Effector memory CD4-positive, alpha-beta T cell (primary cell): ENCODE results near the gene BAZ1A.
"Not testable (repeated sequence)": the region's sequence is repeated elsewhere in the genome, so short reads cannot be mapped to it uniquely, and the experiment has no call there.

Source experiments
- DNase-seq, 3 donors: peaks; one replicate each; pipeline ENCODE4 v3.0.0-alpha.2; 2020
- H3K27ac ChIP-seq: 2 replicates; pipeline ENCODE4 v1.7.0; 2013; ENCODE audit warnings: mild to moderate bottlenecking, low read length, moderate library complexity; ENCODE audit not compliant: insufficient read depth, poor library complexity, severe bottlenecking
- H3K27me3 ChIP-seq: replicated peaks from 2 replicates; pipeline ENCODE4 v1.7.0; 2013; ENCODE audit warnings: mild to moderate bottlenecking, low read length; ENCODE audit not compliant: insufficient read depth, control insufficient read depth, poor library complexity, severe bottlenecking
- H3K36me3 ChIP-seq: 2 replicates; pipeline ENCODE4 v1.7.0; 2013; ENCODE audit warnings: mild to moderate bottlenecking, low read length, moderate library complexity; ENCODE audit not compliant: control insufficient read depth, insufficient read depth
- H3K4me1 ChIP-seq: 2 replicates; pipeline ENCODE4 v1.7.0; 2013; ENCODE audit warnings: low read length, mild to moderate bottlenecking; ENCODE audit not compliant: control insufficient read depth, insufficient read depth, poor library complexity, severe bottlenecking
- H3K4me3 ChIP-seq: 2 replicates; pipeline ENCODE4 v1.7.0; 2013; ENCODE audit warnings: low read length, low read depth, mild to moderate bottlenecking; ENCODE audit not compliant: insufficient read depth, poor library complexity, severe bottlenecking
- H3K9me3 ChIP-seq: 2 replicates; pipeline ENCODE4 v1.7.0; 2013; ENCODE audit warnings: mild to moderate bottlenecking, low read length, moderate library complexity; ENCODE audit not compliant: control insufficient read depth

The BAZ1A gene

DNA sequence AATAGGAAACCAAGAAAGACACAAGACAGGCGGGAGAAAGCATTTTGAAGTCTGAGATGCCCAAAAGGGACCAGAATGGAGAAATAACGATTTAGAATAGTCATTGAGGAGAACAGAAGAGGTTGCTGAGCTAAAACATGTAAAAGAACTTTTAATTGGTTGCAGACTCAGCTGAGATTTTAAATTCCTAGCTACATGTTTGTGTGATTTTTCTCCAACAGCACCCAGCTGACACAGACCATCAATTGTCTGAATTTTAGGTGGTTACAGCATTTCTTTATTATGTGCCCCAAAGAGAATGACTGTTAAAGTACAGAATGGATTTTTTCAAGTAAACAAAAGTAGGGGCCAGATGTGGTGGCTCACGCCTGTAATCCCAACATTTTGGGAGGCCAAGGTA is 50.3 kb downstream of the BAZ1A start:
- H3K4me1 ChIP-seq: no peaks in the 10 kb centered on the region
- H3K27me3 ChIP-seq: no peaks in the 10 kb centered on the region
- no peak for DNase-seq
- H3K4me3 ChIP-seq: no peak overlapping the region
- peaks cover 23% of the 10 kb centered on the region for H3K36me3 ChIP-seq
- no peaks in the 10 kb centered on the region for H3K9me3 ChIP-seq
- no peak overlapping the region for H3K27ac ChIP-seq

DNA sequence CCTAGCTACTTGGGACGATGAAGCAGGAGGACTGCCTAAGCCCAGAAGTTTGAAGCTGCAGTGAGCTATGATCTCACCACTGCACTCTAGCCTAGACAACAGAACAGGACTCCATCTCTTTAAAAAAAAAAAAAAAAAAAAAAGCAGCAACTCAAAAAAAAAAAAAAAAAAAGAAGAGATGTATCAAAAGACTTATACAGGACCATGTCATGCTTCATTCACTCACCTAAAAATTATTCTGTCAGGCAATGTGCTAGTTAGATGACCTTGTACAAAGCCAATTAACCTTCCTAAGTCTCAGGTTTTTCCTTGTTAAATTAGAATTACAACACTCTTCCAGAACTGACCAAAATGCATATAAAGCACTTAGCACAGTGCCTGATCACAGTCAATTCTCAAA is 50.9 kb downstream of the BAZ1A start:
- Histone ChIP-seq H3K36me3 (peaks cover 23% of the 10 kb centered on the region), H3K4me3 (no peak overlapping the region), H3K4me1 (no peaks in the 10 kb centered on the region), H3K27ac (no peak overlapping the region), H3K9me3 (no peaks in the 10 kb centered on the region), H3K27me3 (no peaks in the 10 kb centered on the region)
- no peak for DNase-seq

DNA sequence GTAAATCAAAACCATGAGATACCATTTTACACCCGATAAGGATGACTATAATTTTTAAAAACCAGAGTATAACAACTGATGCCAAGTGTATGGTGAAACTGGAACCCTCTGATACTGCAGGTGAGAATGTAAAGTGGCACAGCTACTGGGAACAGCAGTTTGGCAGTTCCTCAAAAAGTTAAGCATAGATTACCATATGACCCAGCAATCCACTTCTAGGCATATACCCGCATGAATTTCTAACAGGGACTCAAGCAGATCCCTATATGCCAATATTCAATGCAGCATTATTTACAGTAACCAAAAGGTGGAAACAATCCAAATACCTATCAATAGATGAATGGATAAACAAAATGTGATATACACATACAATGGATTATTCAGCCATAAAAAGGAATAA is 57.4 kb downstream of the BAZ1A start:
- DNase-seq: no peak
- Histone ChIP-seq H3K9me3 (no peaks in the 10 kb centered on the region), H3K27me3 (no peaks in the 10 kb centered on the region), H3K4me3 (no peak overlapping the region), H3K36me3 (peaks cover 9% of the 10 kb centered on the region), H3K4me1 (no peaks in the 10 kb centered on the region), H3K27ac (no peak overlapping the region)

DNA sequence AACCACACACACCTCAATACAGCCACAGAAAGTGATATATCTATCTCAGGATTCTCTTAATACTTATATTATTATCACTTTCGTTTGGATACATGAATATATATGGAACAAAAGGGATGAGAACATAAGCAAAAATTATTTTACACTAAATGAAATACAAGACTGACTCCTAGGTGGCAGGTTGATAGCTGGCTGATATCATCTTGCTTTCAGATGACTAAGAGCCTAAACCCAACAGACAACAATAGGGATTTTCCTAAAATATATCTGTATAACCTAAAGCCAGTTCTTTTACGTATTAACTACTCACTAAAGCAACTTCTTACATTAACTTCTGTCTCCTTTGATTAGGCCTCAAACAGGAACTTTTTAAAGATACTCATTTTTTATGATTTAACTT is 65.1 kb downstream of the BAZ1A start:
- H3K4me1 ChIP-seq: no peaks in the 10 kb centered on the region
- H3K4me3 ChIP-seq: no peak overlapping the region
- H3K36me3 ChIP-seq: peaks cover 32% of the 10 kb centered on the region
- H3K27me3 ChIP-seq: no peaks in the 10 kb centered on the region
- no peak for DNase-seq
- no peaks in the 10 kb centered on the region for H3K9me3 ChIP-seq
- H3K27ac ChIP-seq: no peak overlapping the region

DNA sequence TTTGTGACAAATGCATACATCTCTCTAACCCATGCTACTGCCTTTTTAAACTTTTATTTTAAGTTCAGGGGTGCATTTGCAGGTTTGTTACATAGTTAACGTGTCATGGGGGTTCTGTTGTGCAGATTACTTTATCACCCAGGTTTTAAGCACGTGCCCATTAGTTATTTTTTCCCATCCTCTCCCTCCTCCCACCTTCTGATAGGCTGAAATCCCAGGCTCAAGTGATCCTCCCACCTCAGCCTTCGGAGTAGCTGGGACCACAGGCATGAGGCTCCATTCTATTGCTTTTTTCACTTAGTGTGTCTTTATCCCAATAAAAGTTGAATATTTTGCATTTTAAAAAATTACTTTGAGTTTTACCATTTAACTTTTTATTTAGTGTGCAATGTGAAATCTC is 68.9 kb downstream of the BAZ1A start:
- no peak overlapping the region for H3K27ac ChIP-seq
- DNase-seq: no peak
- H3K4me1 ChIP-seq: no peaks in the 10 kb centered on the region
- no peak overlapping the region for H3K4me3 ChIP-seq
- H3K36me3 ChIP-seq: peaks cover 46% of the 10 kb centered on the region
- no peaks in the 10 kb centered on the region for H3K27me3 ChIP-seq
- H3K9me3 ChIP-seq: no peaks in the 10 kb centered on the region

DNA sequence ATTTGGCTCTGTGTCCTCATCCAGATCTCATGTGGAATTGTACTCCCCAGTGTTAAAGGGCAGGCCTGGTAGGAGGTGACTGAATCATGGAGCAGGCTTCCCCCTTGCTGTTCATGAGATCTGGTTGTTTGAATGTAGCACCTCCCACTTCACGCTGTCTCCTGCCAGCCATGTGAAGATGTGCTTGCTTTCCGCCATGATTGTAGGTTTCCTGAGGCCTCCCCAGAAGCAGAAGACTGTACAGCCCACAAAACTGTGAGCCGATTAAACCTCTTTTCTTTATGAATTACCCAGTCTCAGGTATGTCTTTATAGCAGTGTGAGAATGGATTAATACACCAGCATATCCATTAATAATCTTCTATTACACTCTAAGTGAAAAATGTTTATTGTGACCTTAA is 70.2 kb downstream of the BAZ1A start:
- peaks cover 51% of the 10 kb centered on the region for H3K36me3 ChIP-seq

DNA sequence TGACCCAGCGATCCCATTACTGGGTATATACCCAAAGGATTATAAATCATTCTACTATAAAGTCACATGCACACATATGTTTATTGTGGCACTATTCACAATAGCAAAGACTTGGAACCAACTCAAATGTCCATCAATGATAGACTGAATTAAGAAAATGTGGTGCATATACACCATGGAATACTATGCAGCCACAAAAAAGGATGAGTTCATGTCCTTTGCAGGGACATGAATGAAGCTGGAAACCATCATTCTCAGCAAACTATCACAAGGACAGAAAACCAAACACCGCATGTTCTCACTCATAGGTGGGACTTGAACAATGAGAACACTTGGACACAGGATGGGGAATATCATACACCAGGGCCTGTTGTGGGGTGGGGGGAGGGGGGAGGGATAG is 76.3 kb downstream of the BAZ1A start:
- DNase-seq, H3K27ac ChIP-seq, H3K27me3 ChIP-seq, H3K4me3 ChIP-seq, H3K9me3 ChIP-seq, H3K4me1 ChIP-seq: not testable (repeated sequence)
- H3K36me3 ChIP-seq: peaks cover 44% of the 10 kb centered on the region

More for the DNA sequence above, 70.2 kb downstream of the BAZ1A start:
- no peak overlapping the region for H3K27ac ChIP-seq
- no peaks in the 10 kb centered on the region for H3K4me1 ChIP-seq
- H3K4me3 ChIP-seq: no peak overlapping the region
- no peaks in the 10 kb centered on the region for H3K27me3 ChIP-seq
- no peaks in the 10 kb centered on the region for H3K9me3 ChIP-seq
- no peak for DNase-seq

DNA sequence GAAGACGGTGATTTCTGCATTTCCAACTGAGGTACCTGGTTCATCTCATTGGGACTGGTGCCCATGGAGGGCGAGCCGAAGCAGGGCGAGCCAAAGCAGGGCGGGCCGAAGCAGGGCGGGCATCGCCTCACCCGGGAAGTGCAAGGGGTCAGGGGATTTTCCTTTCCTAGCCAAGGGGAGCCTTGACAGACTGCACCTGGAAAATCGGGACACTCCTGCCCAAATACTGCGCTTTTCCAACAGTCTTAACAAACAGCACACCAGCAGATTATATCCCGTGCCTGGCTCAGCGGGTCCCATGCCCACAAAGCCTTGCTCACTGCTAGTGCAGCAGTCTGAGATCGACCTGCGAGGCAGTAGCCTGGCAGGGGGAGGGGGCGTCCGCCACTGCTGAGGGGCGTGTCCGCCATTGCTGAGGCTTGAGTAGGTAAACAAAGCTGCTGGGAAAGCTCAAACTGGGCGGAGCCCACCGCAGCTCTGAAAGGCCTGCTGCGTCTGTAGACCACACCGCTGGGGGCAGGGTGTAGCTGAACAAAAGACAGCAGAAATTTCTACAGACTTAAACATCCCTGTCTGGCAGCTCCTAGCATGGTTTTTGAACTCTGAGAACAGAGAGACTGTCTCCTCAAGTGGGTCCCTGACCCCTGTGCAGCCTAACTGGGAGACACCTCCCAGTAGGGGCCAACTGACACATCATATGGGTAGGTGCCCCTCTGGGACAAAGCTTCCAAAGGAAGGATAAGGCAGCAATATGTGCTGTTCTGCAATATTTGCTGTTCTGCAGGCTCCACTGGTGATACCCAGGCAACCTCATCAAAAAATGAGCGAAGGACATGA is 77.2 kb downstream of the BAZ1A start:
- no peaks in the 10 kb centered on the region for H3K4me1 ChIP-seq
- DNase-seq: no peak
- H3K4me3 ChIP-seq: no peak overlapping the region
- no peak overlapping the region for H3K27ac ChIP-seq
- no peaks in the 10 kb centered on the region for H3K27me3 ChIP-seq
- H3K36me3 ChIP-seq: peaks cover 48% of the 10 kb centered on the region
- no peaks in the 10 kb centered on the region for H3K9me3 ChIP-seq

DNA sequence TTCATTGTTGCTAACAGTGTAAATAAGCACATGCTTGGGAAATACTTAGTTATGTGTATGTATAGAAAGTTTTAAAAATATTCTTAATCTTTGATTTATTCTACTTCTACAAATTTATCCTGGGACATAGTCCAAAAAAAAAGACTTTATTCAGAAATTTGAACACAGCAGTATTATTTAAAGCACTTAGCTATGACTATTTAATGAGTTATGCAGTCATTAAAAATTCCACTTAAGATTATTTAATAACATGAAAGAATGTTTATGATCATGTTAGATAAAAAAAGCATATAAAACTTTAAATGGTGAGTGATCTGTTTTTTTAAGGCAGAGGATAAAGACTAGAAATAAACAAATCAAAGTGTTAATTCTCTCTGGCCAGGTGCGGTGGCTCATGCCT is 78.3 kb downstream of the BAZ1A start:
- Histone ChIP-seq H3K36me3 (peaks cover 45% of the 10 kb centered on the region), H3K9me3 (no peaks in the 10 kb centered on the region), H3K27me3 (no peaks in the 10 kb centered on the region), H3K27ac (no peak overlapping the region), H3K4me1 (no peaks in the 10 kb centered on the region), H3K4me3 (no peak overlapping the region)
- DNase-seq: no peak

DNA sequence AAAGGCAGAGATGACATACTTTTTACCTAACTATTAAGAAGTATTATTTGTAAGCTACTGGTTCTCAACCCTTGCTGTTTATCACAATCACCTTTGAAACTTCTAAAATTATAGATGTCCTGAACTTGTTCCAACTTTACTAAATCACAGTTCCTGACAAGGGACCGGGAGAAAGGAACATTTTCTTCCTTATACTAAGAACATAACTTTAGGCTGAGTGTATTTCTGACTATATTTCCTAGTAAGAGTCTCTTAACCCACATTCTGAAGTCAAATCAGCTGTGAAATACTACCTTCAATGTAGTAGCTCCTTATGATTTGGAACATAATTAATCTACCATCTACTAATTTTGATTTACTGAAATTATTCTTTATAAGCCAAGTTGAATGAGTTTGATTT is 80.2 kb downstream of the BAZ1A start:
- Histone ChIP-seq H3K4me3 (no peak overlapping the region), H3K27me3 (no peaks in the 10 kb centered on the region), H3K36me3 (peaks cover 48% of the 10 kb centered on the region), H3K27ac (no peak overlapping the region), H3K9me3 (no peaks in the 10 kb centered on the region), H3K4me1 (no peaks in the 10 kb centered on the region)
- no peak for DNase-seq
